ENCODE measurements around the gene PLXDC2.
"Not testable (repeated sequence)": the region's sequence is repeated elsewhere in the genome, so short reads cannot be mapped to it uniquely, and the experiment has no call there.

- TF ChIP-seq POLR2AphosphoS5 (IDR thresholded peaks at IDR 0.05; ENCODE audit: insufficient read depth in 1 of 2, low read depth in 1 of 2); POLR2A (IDR thresholded peaks at IDR 0.05); CTCF (IDR thresholded peaks at IDR 0.05): not testable (repeated sequence)
Observed at GRCh38 chr10:19769826-19770225, 46.4 kb upstream of the PLXDC2 start.

Measured in vagina (tissue), 2 donors.